ENCODE data around the gene PPM1N.
"Not testable (repeated sequence)": the region's sequence is repeated elsewhere in the genome, so short reads cannot be mapped to it uniquely, and the experiment has no call there.

Gene PPM1N

GRCh38 chr19:45509692-45510015 lies 11.4 kb downstream of the PPM1N start:
- Histone ChIP-seq H3K4me1 (ENCODE audit: low read length) (peaks cover 8% of the 10 kb centered on the region), H3K27me3 (replicated peaks; ENCODE audit: insufficient read depth, low read length) (no peaks in the 10 kb centered on the region), H3K4me2 (ENCODE audit: low read depth, low read length) (peak overlapping the region; percentile 98), H3F3A (ENCODE audit: insufficient read depth, low read length) (peaks cover 4% of the 10 kb centered on the region), H3K27ac (ENCODE audit: low read length) (no peak overlapping the region), H3K4me3 (ENCODE audit: low read length) (peak overlapping the region; percentile 86), H2AFZ (ENCODE audit: low read length) (peak overlapping the region; percentile 56; the same call in 1 of the 2 replicates), H4K20me1 (ENCODE audit: insufficient read depth, low read length) (no peaks in the 10 kb centered on the region), H3K79me2 (ENCODE audit: low read length) (peaks cover 63% of the 10 kb centered on the region), H3K9me2 (replicated peaks; ENCODE audit: insufficient read depth, low read length) (no peaks in the 10 kb centered on the region), H3K36me3 (replicated peaks; ENCODE audit: insufficient read depth, low read length) (no peaks in the 10 kb centered on the region), H3K9me3 (replicated peaks; ENCODE audit: insufficient read depth, low read length) (no peaks in the 10 kb centered on the region), H3K9ac (ENCODE audit: low read length) (peak overlapping the region; percentile 25; the same call in 1 of the 2 replicates)
- TF ChIP-seq EZH2phosphoT487 (IDR thresholded peaks at IDR 0.05; ENCODE audit: low read length) (no peak), CTCF (IDR thresholded peaks at IDR 0.05; ENCODE audit: low read length) (no peak), EZH2 (optimal IDR thresholded peaks at IDR 0.05; ENCODE audit: low read depth, low read length) (no peak)
- no peak for DNase-seq

GRCh38 chr19:45510352-45510751 lies 12.1 kb downstream of the PPM1N start:
- Histone ChIP-seq H3K79me2 (ENCODE audit: low read length) (peaks cover 69% of the 10 kb centered on the region), H3K4me1 (ENCODE audit: low read length) (peaks cover 14% of the 10 kb centered on the region)
- not testable (repeated sequence) for H3K9me2 ChIP-seq (replicated peaks; ENCODE audit: insufficient read depth, low read length); H3K4me2 ChIP-seq (ENCODE audit: low read depth, low read length); DNase-seq; H3K9me3 ChIP-seq (replicated peaks; ENCODE audit: insufficient read depth, low read length); H3K4me3 ChIP-seq (ENCODE audit: low read length); H3F3A ChIP-seq (ENCODE audit: insufficient read depth, low read length); H3K27ac ChIP-seq (ENCODE audit: low read length); H3K9ac ChIP-seq (ENCODE audit: low read length); H3K36me3 ChIP-seq (replicated peaks; ENCODE audit: insufficient read depth, low read length); H2AFZ ChIP-seq (ENCODE audit: low read length); H3K27me3 ChIP-seq (replicated peaks; ENCODE audit: insufficient read depth, low read length); H4K20me1 ChIP-seq (ENCODE audit: insufficient read depth, low read length)

- H3K4me2 ChIP-seq (ENCODE audit: low read depth, low read length) = no peak overlapping the region
- no peaks in the 10 kb centered on the region for H3K9me3 ChIP-seq (replicated peaks; ENCODE audit: insufficient read depth, low read length)
- peaks cover 4% of the 10 kb centered on the region for H3F3A ChIP-seq (ENCODE audit: insufficient read depth, low read length)
- H3K27ac ChIP-seq (ENCODE audit: low read length) = no peak overlapping the region
- H2AFZ ChIP-seq (ENCODE audit: low read length) = no peak overlapping the region
- H4K20me1 ChIP-seq (ENCODE audit: insufficient read depth, low read length) = no peaks in the 10 kb centered on the region
- DNase-seq = no peak
- TF ChIP-seq EZH2 (optimal IDR thresholded peaks at IDR 0.05; ENCODE audit: low read depth, low read length) (no peak), EZH2phosphoT487 (IDR thresholded peaks at IDR 0.05; ENCODE audit: low read length) (no peak), CTCF (IDR thresholded peaks at IDR 0.05; ENCODE audit: low read length) (no peak)
- H3K79me2 ChIP-seq (ENCODE audit: low read length) = peaks cover 69% of the 10 kb centered on the region
- no peaks in the 10 kb centered on the region for H3K9me2 ChIP-seq (replicated peaks; ENCODE audit: insufficient read depth, low read length)
- no peaks in the 10 kb centered on the region for H3K27me3 ChIP-seq (replicated peaks; ENCODE audit: insufficient read depth, low read length)
- no peak overlapping the region for H3K4me3 ChIP-seq (ENCODE audit: low read length)
- H3K9ac ChIP-seq (ENCODE audit: low read length) = no peak overlapping the region
- no peaks in the 10 kb centered on the region for H3K36me3 ChIP-seq (replicated peaks; ENCODE audit: insufficient read depth, low read length)
- peaks cover 14% of the 10 kb centered on the region for H3K4me1 ChIP-seq (ENCODE audit: low read length)
Measured at GRCh38 chr19:45511074-45511473, 12.8 kb downstream of the PPM1N start.

- no peak for DNase-seq
- H3K4me3 ChIP-seq (ENCODE audit: low read length) = no peak overlapping the region
- peaks cover 14% of the 10 kb centered on the region for H3K4me1 ChIP-seq (ENCODE audit: low read length)
- H3K36me3 ChIP-seq (replicated peaks; ENCODE audit: insufficient read depth, low read length) = no peaks in the 10 kb centered on the region
- H3K79me2 ChIP-seq (ENCODE audit: low read length) = peaks cover 62% of the 10 kb centered on the region
- H3K27me3 ChIP-seq (replicated peaks; ENCODE audit: insufficient read depth, low read length) = no peaks in the 10 kb centered on the region
- H4K20me1 ChIP-seq (ENCODE audit: insufficient read depth, low read length) = no peaks in the 10 kb centered on the region
- TF ChIP-seq CTCF (IDR thresholded peaks at IDR 0.05; ENCODE audit: low read length) (no peak), EZH2 (optimal IDR thresholded peaks at IDR 0.05; ENCODE audit: low read depth, low read length) (no peak), EZH2phosphoT487 (IDR thresholded peaks at IDR 0.05; ENCODE audit: low read length) (no peak)
- H3K9ac ChIP-seq (ENCODE audit: low read length) = no peak overlapping the region
- H3F3A ChIP-seq (ENCODE audit: insufficient read depth, low read length) = peaks cover 4% of the 10 kb centered on the region
- H3K4me2 ChIP-seq (ENCODE audit: low read depth, low read length) = no peak overlapping the region
- H3K27ac ChIP-seq (ENCODE audit: low read length) = no peak overlapping the region
- H3K9me2 ChIP-seq (replicated peaks; ENCODE audit: insufficient read depth, low read length) = no peaks in the 10 kb centered on the region
- no peaks in the 10 kb centered on the region for H3K9me3 ChIP-seq (replicated peaks; ENCODE audit: insufficient read depth, low read length)
- H2AFZ ChIP-seq (ENCODE audit: low read length) = no peak overlapping the region
Measured at GRCh38 chr19:45512881-45513483, 14.7 kb downstream of the PPM1N start.
